Posterior vena cava (tissue), 2 donors: ENCODE data around the gene DBNL. TPM values are rescaled to one million over a fixed set of nuclear protein-coding genes. Genes with fewer than 3 reads are reported as not detected.

Experiments
- DNase-seq: peaks from one replicate; pipeline ENCODE4 v3.0.0-alpha.2; 2020; ENCODE audit warnings: low spot score
- intact Hi-C, 2 donors: fragments of 100-400 bp; cut with DNase I; formaldehyde crosslinking; loops; one replicate each; pipeline versions ENCODE4 v1.14.1 to v1.14.2; 2022 to 2023
- microRNA-seq, 2 donors: library from miRNA; unstranded; fragments of <30 nt; microRNA quantifications; one replicate each; pipeline ENCODE4 v1.2.0, GENCODE V29; 2020 to 2021; ENCODE audit warnings: borderline microRNAs expressed in 2 of 2
- total RNA-seq, 2 donors: library from RNA; stranded (reverse); fragmentation: NEBNext Ultra II Directional; extraction: Animal tissue kit (Norgen Biotek cat#: 25700); gene quantifications; one replicate each; pipeline ENCODE4 v1.2.1, GENCODE V29; 2021
- donor health status: DM: yes; HTN: yes; CAD: no.
- donor health status: DM: yes; HTN: yes; CAD: no.

DBNL gene
- total RNA-seq, 2 donors from 2014 or later, result 82.8 to 91.0 TPM

GRCh38 chr7:44103923-44104859 lies 59.7 kb downstream of the DBNL start, which contains the start of gene AEBP1:
Gene AEBP1, plus strand, starts transcription at chr7:44104345. Its CDS starts 321 bp downstream, at chr7:44104666.
- peak; percentile 86 for DNase-seq
- intact Hi-C loops, result no loop called here

DNA sequence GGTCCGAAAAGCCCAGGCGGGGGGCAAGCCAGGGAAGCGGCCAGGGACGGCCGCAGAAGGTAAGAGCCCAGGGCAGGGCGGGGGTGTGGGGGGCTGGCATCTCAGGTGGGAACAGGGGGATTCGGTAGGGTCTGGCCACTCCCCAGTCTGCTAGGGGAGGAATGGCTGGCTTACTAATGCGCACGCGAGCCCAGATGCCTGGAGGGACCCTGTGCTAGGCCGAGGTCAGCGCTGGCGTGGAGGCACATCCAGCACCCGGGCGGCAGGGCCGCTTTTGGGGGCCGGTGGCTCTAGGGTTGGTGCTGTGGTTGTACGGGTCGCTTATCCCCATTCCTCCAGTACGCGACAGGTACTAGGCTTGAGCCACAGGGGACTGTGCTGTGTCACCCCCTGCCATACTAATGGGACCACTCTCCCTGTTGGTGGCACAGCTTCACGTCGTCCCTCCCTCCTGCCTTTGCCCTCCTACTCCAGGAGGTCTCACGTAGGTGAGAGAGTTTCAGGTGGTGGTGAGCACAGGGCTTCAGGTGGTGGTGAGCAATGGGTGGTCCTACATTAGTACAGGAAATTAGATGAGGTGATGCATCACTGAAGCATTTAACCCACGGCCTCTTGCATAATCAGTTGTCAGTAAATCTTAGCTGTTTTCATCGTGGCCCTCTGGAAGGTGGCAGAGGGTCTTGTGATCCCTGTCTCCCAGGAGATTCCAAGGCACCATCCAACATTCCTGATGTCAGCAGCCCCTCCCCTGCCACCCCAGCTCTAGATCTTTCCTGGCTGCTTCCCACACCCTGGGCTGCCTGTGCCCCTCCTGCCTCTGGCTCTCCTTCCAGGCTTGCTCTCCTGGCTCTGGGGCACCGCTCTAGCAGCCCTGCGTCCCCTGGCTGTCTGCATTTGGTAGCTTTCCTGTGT lies 60.6 kb downstream of the DBNL start:
- DNase-seq, result peak; percentile 87

GRCh38 chr7:44105832-44106231 lies 61.3 kb downstream of the DBNL start:
- intact Hi-C loops, result no loop called here
- no peak for DNase-seq

More for the DNA sequence above, 60.6 kb downstream of the DBNL start:
- intact Hi-C loops, result no loop called here

GRCh38 chr7:44106311-44107065 lies 62.0 kb downstream of the DBNL start:
- peak; percentile 59 for DNase-seq
- intact Hi-C loops, result no loop called here

DNA sequence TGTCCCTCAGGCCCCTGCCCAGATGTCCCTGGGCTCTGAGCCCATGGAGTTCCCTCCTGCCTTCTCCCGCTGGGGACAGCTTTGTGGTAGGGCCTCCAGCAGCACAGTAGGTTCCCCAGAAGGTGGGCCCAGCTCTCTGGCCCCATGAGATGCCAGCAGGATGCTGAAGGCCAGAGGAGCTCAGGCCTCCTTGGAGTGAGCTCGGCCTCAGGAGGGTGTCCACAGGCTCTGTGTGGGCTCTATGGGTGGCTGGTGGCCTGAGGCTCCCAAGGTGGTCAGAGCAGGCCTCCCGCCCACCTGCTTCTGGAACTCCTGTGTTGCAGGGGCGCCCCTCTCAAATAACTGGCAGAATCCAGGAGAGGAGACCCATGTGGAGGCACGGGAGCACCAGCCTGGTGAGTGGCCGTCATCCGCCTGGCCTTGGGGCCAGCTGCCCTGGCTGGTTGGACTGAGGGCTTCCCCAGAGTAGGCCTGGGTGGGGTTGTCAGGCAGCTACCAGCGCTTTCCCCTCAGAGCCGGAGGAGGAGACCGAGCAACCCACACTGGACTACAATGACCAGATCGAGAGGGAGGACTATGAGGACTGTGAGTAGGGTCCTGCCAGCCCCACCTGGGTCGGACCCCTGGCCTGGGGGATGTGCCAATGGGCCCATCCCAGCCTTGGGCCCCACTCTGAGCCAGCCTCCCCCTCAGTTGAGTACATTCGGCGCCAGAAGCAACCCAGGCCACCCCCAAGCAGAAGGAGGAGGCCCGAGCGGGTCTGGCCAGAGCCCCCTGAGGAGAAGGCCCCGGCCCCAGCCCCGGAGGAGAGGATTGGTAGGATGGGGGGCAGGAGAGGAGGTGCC lies 62.8 kb downstream of the DBNL start:
- intact Hi-C loops, result no loop called here
- peak; percentile 71 for DNase-seq

- intact Hi-C loops, result no loop called here
- DNase-seq, result no peak
These were observed 63.7 kb downstream of the DBNL start for GRCh38 chr7:44107961-44108767.

- intact Hi-C loops, result no loop called here
- peak; percentile 80 for DNase-seq
These were observed 64.6 kb downstream of the DBNL start for GRCh38 chr7:44108768-44109750.

DNA sequence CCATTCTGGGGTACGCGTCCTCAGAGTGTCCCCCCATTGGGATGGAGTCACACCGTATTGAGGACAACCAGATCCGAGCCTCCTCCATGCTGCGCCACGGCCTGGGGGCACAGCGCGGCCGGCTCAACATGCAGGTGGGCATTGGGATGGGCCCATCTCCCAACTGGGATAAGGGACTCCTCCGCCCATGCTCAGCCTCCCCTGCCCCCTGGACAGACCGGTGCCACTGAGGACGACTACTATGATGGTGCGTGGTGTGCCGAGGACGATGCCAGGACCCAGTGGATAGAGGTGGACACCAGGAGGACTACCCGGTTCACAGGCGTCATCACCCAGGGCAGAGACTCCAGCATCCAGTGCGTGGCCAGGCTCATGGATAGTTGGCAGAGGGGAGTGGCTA lies 65.5 kb downstream of the DBNL start:
- DNase-seq, result no peak
- intact Hi-C loops, result loop anchor here (5.0 kb wide), 1 partner anchor 33 kb away; no protein-coding TSS in a partner anchor

DNA sequence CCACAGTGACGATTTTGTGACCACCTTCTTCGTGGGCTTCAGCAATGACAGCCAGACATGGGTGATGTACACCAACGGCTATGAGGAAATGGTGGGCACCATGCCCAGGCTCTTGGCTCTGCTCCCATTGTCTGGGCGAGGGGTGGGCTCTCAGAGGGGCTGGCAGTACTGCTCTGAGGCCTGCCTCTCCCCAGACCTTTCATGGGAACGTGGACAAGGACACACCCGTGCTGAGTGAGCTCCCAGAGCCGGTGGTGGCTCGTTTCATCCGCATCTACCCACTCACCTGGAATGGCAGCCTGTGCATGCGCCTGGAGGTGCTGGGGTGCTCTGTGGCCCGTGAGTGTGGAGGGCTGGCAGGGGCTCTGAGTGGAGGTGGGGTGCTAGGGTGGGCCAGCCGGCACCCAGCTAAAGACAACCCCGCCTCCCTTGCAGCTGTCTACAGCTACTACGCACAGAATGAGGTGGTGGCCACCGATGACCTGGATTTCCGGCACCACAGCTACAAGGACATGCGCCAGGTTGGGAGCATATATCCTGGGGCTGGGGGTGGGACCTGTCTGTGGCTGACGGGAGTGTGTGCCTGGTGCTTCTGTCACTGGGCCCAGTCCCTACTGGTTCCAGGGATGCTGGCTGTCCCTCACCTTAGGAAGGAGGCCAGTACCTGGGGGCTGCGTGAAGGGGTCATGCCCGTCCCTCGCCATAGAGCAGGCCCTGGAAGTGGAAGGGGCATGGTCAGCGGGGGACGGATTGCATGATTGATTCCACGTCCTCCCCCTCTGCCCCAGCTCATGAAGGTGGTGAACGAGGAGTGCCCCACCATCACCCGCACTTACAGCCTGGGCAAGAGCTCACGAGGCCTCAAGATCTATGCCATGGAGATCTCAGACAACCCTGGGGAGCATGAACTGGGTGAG lies 66.5 kb downstream of the DBNL start:
- intact Hi-C loops, result loop anchor here (5.0 kb wide), 1 partner anchor 34 kb away; no protein-coding TSS in a partner anchor
- no peak for DNase-seq

Small RNA genes within 50 kb of the gene (microRNA-seq; reads per million reads assigned to microRNA genes)
- gene MIR6837 (0 to 0.97 reads per million in 2 donors), gene MIR6838 (0.97 to 1.3 reads per million in 2 donors)

Other genes starting within 250 kb of the DBNL start
- gene MRPS24, start 175.2 kb upstream of the DBNL start, total RNA-seq, result 10 to 100 TPM; 58.0 to 59.9 TPM
- gene URGCP, start 138.1 kb upstream of the DBNL start, total RNA-seq, result 10 to 100 TPM; 27.9 to 37.5 TPM
- 10 to 100 TPM; 23.7 to 33.0 TPM for gene UBE2D4, start 118.3 kb upstream of the DBNL start, total RNA-seq
- gene SPDYE1, start 46.8 kb upstream of the DBNL start, total RNA-seq, result not detected
- 1 to 10 TPM; 1.6 to 2.1 TPM for gene PGAM2, start 20.9 kb downstream of the DBNL start, total RNA-seq
- 10 to 100 TPM in 1 of 2 donors, 1 to 10 TPM in 1; 9.4 to 16.9 TPM for gene POLM, start 37.8 kb downstream of the DBNL start, total RNA-seq
- gene AEBP1, start 59.6 kb downstream of the DBNL start, total RNA-seq, result 100 to 1,000 TPM; 783 to 919 TPM
- gene POLD2, start 78.8 kb downstream of the DBNL start, total RNA-seq, result 10 to 100 TPM; 39.9 to 60.0 TPM
- 1 to 10 TPM in 1 of 2 donors, not detected in 1; 1.4 TPM for gene MYL7, start 96.6 kb downstream of the DBNL start, total RNA-seq
- under 1 TPM; 0.51 to 0.81 TPM for gene GCK, start 144.7 kb downstream of the DBNL start, total RNA-seq
- 10 to 100 TPM; 56.7 to 71.8 TPM for gene YKT6, start 156.3 kb downstream of the DBNL start, total RNA-seq